Gastroesophageal sphincter (tissue), 4 donors: ENCODE data around the gene SMAD6. TPM values are rescaled to one million over a fixed set of nuclear protein-coding genes. Genes with fewer than 3 reads are reported as not detected.
A peak's percentile ranks its signal among the peaks of the same experiment; 100 is the strongest.

Experiments
- ATAC-seq: fragments of 150-250 bp; one replicate; pipeline ENCODE4 v1.9.1; 2016; ENCODE audit warnings: mild to moderate bottlenecking, moderate library complexity
- H3K27ac ChIP-seq, 4 donors: fragments of 200-600 bp; sonication (generic) in 3 of 4; 1 replicate in 3 of 4; 2 replicates in 1 of 4; pipeline ENCODE4 v1.5.1; 2016 to 2019
- H3K27me3 ChIP-seq: fragments of 200-600 bp; sonication (generic); one replicate; pipeline ENCODE4 v1.5.1; 2019
- H3K36me3 ChIP-seq, 2 donors: fragments of 200-600 bp; sonication (generic); one replicate each; pipeline ENCODE4 v1.5.1; 2019; ENCODE audit warnings: control low read depth in 1 of 2
- H3K4me1 ChIP-seq, 3 donors: fragments of 200-600 bp; sonication (generic); 1 replicate in 2 of 3; 2 replicates in 1 of 3; pipeline ENCODE4 v1.5.1; 2016 to 2019; ENCODE audit warnings: control low read depth in 2 of 3
- H3K4me3 ChIP-seq, 2 donors: fragments of 200-600 bp; sonication (generic); one replicate each; pipeline ENCODE4 v1.5.1; 2019; ENCODE audit warnings: mild to moderate bottlenecking in 1 of 2, moderate library complexity in 1 of 2
- H3K9me3 ChIP-seq, 3 donors: fragments of 200-600 bp; sonication (generic); one replicate each; pipeline ENCODE4 v1.5.1; 2017 to 2019; ENCODE audit warnings: control low read depth in 2 of 3
- CTCF ChIP-seq, 4 experiments: fragments of 200-600 bp in 2 of 4; fragments of 450-650 bp in 2 of 4; sonication (generic) in 1 of 4; IDR thresholded peaks; one replicate each; pipeline ENCODE4 v1.5.1; 2017 to 2019; ENCODE audit warnings: antibody characterized with exemption in 4 of 4, mild to moderate bottlenecking in 2 of 4, moderate library complexity in 2 of 4
- EP300 ChIP-seq: sonication (generic); formaldehyde crosslinking; IDR thresholded peaks from one replicate; pipeline ENCODE4 v1.6.1; 2017; ENCODE audit warnings: antibody characterized with exemption, mild to moderate bottlenecking
- POLR2A ChIP-seq, 2 donors: fragments of 450-650 bp; IDR thresholded peaks; one replicate each; pipeline ENCODE4 v1.6.1; 2017; ENCODE audit warnings: antibody characterized with exemption in 2 of 2, mild to moderate bottlenecking in 2 of 2, moderate library complexity in 1 of 2
- POLR2AphosphoS5 ChIP-seq: sonication (generic); formaldehyde crosslinking; IDR thresholded peaks from one replicate; pipeline ENCODE4 v1.6.1; 2017; ENCODE audit warnings: antibody characterized with exemption
- WGBS, 2 donors: methylation state at CpG; one replicate each; pipeline ENCODE4 v1.1.5; 2018; ENCODE audit warnings: low coverage in 1 of 2; 5-methylcytosine and 5-hydroxymethylcytosine counted together
- total RNA-seq, 4 donors: library from RNA; depleted of rRNA; stranded (reverse); fragments of >200 nt; gene quantifications; one replicate each; pipeline ENCODE4 v1.1.0, GENCODE V29; 2016

The SMAD6 gene
- total RNA-seq, 4 donors from 2014 or later = 9.9 to 11.2 (median 10.9) TPM

- H3K27ac ChIP-seq = no peak overlapping the region
- ATAC-seq = no peak
- no peaks in the 10 kb centered on the region for H3K36me3 ChIP-seq
- peaks cover 0 to 20% (median 0%) of the 10 kb centered on the region in 3 donors for H3K4me1 ChIP-seq
- no CpG with 5 or more reads among the region's 1 CpG for WGBS, 2 donors
- TF ChIP-seq EP300 = no peak
- no peak for TF ChIP-seq POLR2AphosphoS5
- no peak for TF ChIP-seq CTCF (IDR thresholded peaks at IDR 0.05)
- no peak for TF ChIP-seq POLR2A (IDR thresholded peaks at IDR 0.05)
- H3K9me3 ChIP-seq = no peaks in the 10 kb centered on the region
- no peaks in the 10 kb centered on the region for H3K27me3 ChIP-seq
- H3K4me3 ChIP-seq = no peak overlapping the region
Observed at GRCh38 chr15:66787489-66787871, 85.4 kb downstream of the SMAD6 start.

- TF ChIP-seq CTCF (IDR thresholded peaks at IDR 0.05) (no peak), POLR2A (IDR thresholded peaks at IDR 0.05) (no peak), EP300 (no peak), POLR2AphosphoS5 (no peak)
- H3K4me1 ChIP-seq = peaks cover 0 to 14% (median 0%) of the 10 kb centered on the region in 3 donors
- H3K36me3 ChIP-seq = no peaks in the 10 kb centered on the region
- H3K4me3 ChIP-seq = no peak overlapping the region
- WGBS, 2 donors = 86 to 100% methylated on average over 2 to 4 of the region's 4 CpGs
- H3K27me3 ChIP-seq = no peaks in the 10 kb centered on the region
- no peaks in the 10 kb centered on the region for H3K9me3 ChIP-seq
- ATAC-seq = no peak
- H3K27ac ChIP-seq = no peak overlapping the region
Observed at GRCh38 chr15:66788024-66788423, 86.0 kb downstream of the SMAD6 start.

DNA sequence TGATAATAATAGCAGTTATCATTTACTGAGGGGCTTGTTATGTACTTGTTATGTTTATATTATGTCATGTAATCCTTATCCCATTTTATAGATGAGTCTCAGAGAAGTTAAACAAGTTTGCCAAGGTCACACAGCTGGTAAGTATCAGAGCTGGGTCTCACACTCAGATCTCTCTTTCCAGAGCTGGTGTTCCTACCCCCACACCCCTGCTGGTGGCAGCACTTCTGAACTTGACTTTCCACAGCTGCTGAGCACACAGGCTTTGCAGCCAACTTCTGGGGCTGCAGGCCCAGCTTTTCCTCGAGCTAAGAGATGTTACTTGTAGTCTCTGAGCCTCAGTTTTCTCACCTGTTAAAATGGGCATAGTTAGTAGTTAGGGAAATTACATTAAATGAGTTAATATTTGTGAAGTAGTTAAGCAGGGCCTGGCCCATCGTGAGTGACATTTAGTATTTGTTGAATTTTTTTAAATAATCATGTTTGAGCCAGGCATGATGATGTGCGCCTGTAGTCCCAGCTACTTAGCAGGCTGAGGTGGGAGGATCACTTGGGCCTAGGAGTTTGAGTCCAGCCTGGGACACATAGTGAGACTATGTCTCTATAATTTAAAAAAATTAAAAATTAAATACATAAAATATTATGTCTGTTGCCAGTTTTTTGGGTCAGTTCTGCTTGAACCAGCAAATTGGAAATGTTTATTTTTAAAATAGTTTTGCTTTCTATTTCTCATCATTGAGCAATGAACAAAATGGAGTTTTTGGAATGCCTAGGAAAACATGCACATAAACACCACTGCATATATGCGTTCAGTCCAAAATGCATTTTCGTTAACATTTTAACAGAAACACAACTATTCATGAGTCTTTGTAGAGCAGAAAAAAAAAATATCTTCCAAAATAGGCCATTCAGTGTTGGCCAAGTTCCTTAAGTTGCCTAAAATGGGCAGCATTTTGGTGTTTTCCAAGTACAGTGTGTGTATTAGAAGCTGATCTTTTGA is 87.3 kb downstream of the SMAD6 start:
- H3K4me1 ChIP-seq = peaks cover 0 to 13% (median 0%) of the 10 kb centered on the region in 3 donors
- no peak overlapping the region for H3K4me3 ChIP-seq
- WGBS, 2 donors = 34 to 87% methylated on average over 4 to 5 of the region's 5 CpGs
- H3K27me3 ChIP-seq = no peaks in the 10 kb centered on the region
- peak overlapping the region in 3 of 4 donors; percentile 20 to 56 (median 54) for H3K27ac ChIP-seq
- TF ChIP-seq POLR2A (IDR thresholded peaks at IDR 0.05) (no peak), CTCF (IDR thresholded peaks at IDR 0.05) (peak in 3 of 4 experiments; percentile 57 to 64 (median 60))
- no peaks in the 10 kb centered on the region for H3K36me3 ChIP-seq
- ATAC-seq = peak; percentile 82
- H3K9me3 ChIP-seq = no peaks in the 10 kb centered on the region

GRCh38 chr15:66795851-66796250 is 93.8 kb downstream of the SMAD6 start:
- H3K36me3 ChIP-seq = no peaks in the 10 kb centered on the region

More at GRCh38 chr15:66795851-66796250, 93.8 kb downstream of the SMAD6 start:
- no peak for ATAC-seq
- WGBS, 2 donors = 91 to 100% methylated on average over 3 to 8 of the region's 10 CpGs
- no peaks in the 10 kb centered on the region for H3K9me3 ChIP-seq
- no peak overlapping the region for H3K4me3 ChIP-seq
- no peaks in the 10 kb centered on the region for H3K27me3 ChIP-seq
- no peaks in the 10 kb centered on the region for H3K4me1 ChIP-seq
- no peak for TF ChIP-seq POLR2AphosphoS5
- no peak for TF ChIP-seq EP300
- TF ChIP-seq POLR2A (IDR thresholded peaks at IDR 0.05) = no peak
- no peak for TF ChIP-seq CTCF (IDR thresholded peaks at IDR 0.05)
- H3K27ac ChIP-seq = no peak overlapping the region
